ENCODE measurements around the gene CCDC85C.
"Not testable (repeated sequence)": the region's sequence is repeated elsewhere in the genome, so short reads cannot be mapped to it uniquely, and the experiment has no call there.

Gene CCDC85C

GRCh38 chr14:99603471-99604277 lies at the start of gene CCDC85C:
TSS of gene CCDC85C (minus strand) at chr14:99604207. CDS start at chr14:99603959, 248 bp downstream.
- DNase-seq = peak; percentile 55

DNA sequence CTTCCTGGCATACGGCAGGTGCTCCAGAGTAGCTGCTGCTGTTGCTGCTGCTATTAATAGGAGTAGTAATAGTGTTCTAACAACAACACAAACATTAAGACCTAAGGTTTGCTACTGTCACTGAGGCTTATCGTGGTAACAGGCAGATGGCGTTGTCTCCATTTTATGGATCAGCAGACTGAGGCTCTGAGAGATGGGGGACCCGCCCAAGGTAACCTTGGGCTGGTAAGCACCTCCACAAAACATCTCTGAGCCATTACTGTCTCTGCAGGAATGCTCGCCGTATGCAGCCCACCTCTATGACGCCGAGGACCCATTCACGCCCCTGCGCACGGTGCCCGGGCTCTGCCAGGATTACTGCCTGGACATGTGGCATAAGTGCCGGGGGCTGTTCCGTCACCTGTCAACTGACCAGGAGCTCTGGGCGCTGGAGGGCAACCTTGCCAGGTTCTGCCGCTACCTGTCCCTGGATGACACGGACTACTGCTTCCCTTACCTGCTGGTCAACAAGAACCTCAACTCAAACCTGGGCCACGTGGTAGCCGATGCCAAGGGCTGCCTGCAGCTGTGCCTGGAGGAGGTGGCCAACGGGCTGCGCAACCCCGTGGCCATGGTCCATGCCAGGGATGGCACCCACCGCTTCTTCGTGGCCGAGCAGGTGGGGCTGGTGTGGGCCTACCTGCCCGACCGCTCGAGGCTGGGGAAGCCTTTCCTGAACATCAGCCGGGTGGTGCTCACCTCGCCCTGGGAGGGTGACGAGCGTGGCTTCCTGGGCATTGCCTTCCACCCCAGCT lies 48.1 kb upstream of the CCDC85C start:
- DNase-seq = no peak

GRCh38 chr14:99650189-99650588 lies 46.2 kb upstream of the CCDC85C start:
- no peak for DNase-seq

- no peak for DNase-seq
Measured at GRCh38 chr14:99649643-99650042, 45.6 kb upstream of the CCDC85C start.

DNA sequence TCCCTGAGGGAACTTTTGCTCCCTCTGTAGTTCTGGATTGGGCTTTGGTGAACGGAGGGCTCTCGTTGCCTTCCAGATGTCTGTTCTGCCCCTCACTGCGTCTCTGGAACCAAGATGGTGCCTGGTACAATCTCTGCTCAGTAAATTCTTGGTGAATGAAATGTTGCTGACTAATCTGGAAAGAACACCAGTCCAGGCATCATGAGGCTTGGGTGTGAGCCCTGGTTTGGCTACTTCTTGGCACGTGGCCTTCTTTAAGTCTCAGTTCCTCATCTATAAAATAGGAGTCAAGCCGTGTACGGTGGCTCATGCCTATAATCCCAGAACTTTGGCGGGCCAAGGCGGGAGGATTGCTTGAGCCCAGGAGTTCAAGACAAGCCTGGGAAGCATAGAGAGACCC lies 45.2 kb upstream of the CCDC85C start:
- no peak for DNase-seq

DNA sequence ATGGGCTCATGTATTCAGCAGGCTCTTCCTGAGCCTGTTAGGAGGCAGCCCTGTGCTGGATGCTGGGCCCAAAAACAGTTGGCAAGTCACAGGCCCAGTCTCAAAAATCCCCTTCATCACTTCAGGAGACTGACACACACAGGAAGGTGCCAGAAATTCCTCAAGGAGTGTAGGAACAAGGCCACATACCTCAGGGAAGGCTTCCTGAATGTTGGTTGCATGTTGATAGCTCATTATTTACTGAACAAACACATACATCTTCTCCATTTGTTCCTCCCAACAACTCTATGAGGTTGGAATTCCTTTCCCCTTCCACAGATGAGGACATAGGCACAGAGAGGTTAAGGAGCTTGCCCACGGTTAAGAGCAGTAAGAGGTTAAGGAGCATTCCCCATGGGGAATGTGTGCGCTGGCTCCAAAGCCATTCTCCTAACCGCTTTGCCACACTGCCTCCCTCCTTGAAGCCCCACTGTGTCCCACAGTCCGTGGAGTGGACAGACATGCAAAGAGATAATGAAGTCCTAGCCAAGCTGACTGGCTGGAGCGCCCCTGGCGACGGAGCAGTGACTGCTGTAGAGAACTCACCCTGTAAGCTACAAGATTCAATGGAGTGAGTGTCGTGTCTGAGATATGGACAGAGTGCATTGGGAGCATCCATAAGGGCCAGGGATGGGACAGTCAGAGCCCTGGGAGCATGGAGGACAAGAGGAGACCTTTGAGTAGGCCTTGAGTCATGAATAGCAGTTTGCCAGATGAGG lies 44.2 kb upstream of the CCDC85C start:
- no peak for DNase-seq

- DNase-seq = no peak
Measured at GRCh38 chr14:99647411-99647810, 43.4 kb upstream of the CCDC85C start.

DNA sequence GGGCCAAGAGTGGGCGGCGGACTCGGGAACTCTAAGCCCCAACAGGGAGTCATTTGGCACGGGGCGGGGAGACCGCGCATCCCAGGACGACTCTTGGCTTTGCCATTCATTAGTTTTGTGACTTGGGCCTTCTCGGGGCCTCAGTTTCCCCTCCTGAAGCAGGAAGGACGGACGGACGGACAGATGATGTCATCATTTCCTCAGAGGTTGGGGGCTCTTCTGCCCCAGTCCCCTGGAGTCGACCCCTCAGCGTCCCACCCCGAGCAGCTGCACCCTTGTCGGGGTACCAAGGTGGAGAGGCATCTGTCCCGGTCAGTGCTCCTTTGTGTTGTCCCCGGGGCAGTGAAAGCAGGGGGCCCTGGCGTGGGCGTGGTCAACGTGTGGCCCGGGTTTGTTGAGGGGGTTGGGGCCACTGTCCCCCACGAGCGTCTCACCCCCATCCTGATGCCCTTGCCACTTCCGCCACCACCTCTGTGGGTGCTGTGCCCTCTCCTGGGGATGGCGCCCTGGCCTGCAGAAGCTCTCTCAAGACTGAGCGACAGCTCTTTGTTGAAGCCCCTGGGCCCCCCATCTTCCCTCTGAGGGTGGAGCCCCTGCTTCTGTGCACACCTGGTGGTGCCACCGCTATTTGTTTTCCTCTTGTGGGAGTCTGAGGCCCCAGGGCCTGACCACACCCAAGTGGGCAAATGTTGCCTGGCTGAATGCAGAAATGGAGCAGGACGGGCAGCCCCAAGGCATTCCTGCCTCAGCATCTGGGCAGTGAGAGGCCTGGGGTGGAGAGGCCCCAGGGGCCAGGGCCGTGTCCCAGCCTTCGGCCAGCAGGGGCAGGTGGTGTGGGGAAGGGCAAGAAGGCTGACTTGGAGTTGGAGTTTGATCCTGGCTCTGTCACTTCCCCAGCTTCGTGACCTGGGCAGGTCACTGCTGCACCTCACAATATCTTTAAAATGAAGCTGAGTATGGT lies 41.8 kb upstream of the CCDC85C start:
- no peak for DNase-seq

GRCh38 chr14:99644723-99645544 lies 40.9 kb upstream of the CCDC85C start, which contains the start of gene HHIPL1:
TSS of gene HHIPL1 (plus strand) at chr14:99645129. CDS start at chr14:99645208, 79 bp downstream.
- DNase-seq = no peak

- no peak for DNase-seq
Measured at GRCh38 chr14:99644035-99644587, 40.1 kb upstream of the CCDC85C start.

DNA sequence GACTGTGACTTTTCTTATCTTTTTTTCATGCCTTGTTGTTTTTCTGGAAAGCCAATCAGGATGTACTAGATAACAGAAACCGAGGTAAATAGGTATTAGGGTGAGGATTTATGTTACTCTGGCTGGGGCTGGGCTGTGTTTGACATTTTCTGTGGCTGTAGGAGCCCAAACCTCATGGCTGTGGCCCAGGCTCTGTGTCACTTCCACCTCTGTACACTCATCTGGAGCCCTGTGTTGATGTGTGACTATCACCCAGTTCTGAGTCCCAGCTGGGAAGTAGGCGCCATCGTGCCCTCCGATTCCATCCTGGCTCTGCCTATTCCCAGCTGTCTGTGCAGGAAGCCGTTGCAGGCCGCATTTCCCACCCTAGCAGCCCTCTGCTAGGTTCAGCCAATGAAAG lies 39.3 kb upstream of the CCDC85C start:
- DNase-seq = no peak

- DNase-seq = not testable (repeated sequence)
Measured at GRCh38 chr14:99642771-99643170, 38.8 kb upstream of the CCDC85C start.

DNA sequence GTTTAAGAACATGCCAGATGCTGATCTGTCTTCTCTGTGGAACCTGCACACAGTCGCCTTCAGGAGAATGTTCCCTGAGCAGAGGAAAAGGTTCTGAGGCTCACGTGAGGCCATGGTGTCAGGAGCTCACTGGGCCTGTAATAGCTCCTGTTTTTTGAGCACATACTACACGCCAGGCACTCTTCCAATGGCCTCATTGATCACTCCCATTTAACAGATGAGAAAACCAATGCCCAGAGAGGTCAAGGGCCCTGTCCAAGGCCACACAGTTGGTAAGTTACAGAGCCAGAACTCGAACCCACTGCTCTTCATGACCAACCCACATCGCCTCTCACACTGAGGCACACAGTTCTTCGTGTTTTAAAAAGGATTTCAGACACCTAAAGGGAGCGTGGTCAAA lies 33.6 kb upstream of the CCDC85C start:
- DNase-seq = no peak

GRCh38 chr14:99636487-99636886 lies 32.5 kb upstream of the CCDC85C start:
- DNase-seq = no peak

DNA sequence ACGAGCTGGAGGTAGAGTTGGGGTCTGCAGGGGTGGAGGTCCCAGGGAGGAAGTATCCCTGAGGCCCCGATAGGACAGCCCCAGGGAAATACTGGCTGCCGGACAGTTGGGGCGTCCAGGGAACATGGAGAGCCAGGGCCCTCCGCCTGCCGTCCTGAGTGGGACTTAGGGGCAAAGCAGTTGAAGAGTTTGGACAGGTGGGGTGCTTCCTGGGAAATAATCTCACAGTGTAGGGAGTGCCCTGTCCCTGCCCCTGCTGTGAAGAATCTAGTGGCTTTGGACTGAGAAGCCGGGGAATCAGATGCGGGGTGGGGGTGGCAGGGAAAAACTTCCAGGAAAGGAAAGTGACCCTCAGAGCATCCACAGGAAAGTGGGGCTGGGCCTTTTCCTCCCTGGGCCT lies 31.1 kb upstream of the CCDC85C start:
- DNase-seq = no peak

- no peak for DNase-seq
Measured at GRCh38 chr14:99634443-99634842, 30.4 kb upstream of the CCDC85C start.

DNA sequence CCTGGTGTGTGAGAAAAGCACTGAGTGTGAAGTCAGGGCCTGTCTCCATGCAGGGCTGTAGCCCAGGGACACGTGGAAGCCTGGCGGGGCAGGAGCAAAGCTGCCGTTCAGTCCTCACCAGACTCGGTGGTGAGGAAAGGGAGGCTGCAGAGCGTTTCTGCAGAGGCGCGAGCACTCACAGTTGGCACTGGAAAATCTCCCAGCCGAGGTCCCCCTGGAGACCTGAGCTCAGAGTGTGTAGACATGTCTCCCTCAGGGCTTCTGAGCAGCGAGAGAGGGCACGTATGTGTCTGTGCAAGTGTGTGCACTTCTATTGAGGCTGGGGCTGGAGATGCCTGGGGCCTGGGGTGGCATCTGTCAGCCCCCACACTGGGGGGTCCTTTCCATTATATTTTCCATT lies 29.9 kb upstream of the CCDC85C start:
- DNase-seq = peak; percentile 36

DNA sequence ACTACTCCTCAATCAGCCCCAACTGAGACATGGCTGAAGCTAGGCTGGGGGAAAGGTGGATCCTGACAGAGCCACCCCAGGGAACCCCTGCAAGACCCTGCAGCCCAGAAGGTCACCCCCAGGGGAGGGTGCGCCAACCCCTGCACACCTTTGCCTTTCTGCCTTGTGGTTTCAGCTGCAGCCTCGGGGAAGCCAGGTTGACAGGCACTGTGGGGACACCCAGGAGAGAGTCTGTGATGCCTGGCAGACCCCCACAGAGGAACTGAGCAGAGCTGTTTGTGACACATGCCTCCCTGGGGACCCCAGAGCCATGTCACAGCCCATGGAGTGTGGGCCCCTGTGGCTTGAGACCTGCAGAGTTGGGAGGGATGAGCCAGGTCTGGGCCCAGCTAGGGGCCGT lies 29.1 kb upstream of the CCDC85C start:
- no peak for DNase-seq

- DNase-seq = no peak
Measured at GRCh38 chr14:99632410-99633035, 28.5 kb upstream of the CCDC85C start.

DNA sequence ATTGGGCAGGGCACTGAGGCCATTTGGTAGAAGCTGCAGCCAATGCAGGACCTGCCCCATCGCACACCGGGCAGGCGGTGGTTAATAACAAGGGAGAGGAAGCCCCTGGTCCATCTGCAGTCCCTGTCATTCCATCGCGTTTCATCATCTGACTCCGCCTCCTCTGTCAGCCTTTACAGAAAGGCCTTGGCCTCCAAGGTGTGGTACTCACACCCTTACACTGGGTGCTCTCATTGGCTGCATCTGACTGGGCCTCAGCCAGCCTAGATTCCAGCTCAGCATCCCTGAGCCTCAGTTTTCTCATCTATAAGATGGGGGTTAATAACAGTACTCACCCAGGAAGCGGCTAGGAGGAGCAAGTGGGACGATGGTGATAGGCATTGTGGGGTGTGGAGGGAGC lies 26.2 kb upstream of the CCDC85C start:
- no peak for DNase-seq
